ENCODE measurements around the gene CKMT2. TPM values are rescaled to one million over a fixed set of nuclear protein-coding genes. Genes with fewer than 3 reads are reported as not detected.

The CKMT2 gene
- total RNA-seq, 1 donor from 2014 or later = 2.6 TPM

GRCh38 chr5:81208904-81209303 is 24.2 kb upstream of the CKMT2 start:
- no peak for TF ChIP-seq CTCF (IDR thresholded peaks at IDR 0.05; ENCODE audit: unreplicated experiment)
- Mint-ChIP-seq H3K4me3 (no peak overlapping the region), H3K27ac (no peak overlapping the region)

GRCh38 chr5:81209386-81209785 is 23.7 kb upstream of the CKMT2 start:
- Mint-ChIP-seq H3K27me3 (ENCODE audit: low read depth) (no peaks in the 10 kb centered on the region), H3K9me3 (no peaks in the 10 kb centered on the region), H3K4me3 (no peak overlapping the region), H3K36me3 (peaks cover 2% of the 10 kb centered on the region), H3K4me1 (peaks cover 3% of the 10 kb centered on the region), H3K27ac (no peak overlapping the region)
- TF ChIP-seq CTCF (IDR thresholded peaks at IDR 0.05; ENCODE audit: unreplicated experiment) = no peak
- no peak for DNase-seq (ENCODE audit: low spot score in 2 of 2, unreplicated experiment in 2 of 2)

More at GRCh38 chr5:81208904-81209303, 24.2 kb upstream of the CKMT2 start:
- no peak for DNase-seq (ENCODE audit: low spot score in 2 of 2, unreplicated experiment in 2 of 2)
- Mint-ChIP-seq H3K9me3 (no peaks in the 10 kb centered on the region), H3K27me3 (ENCODE audit: low read depth) (no peaks in the 10 kb centered on the region), H3K36me3 (peaks cover 2% of the 10 kb centered on the region), H3K4me1 (peaks cover 8% of the 10 kb centered on the region)

GRCh38 chr5:81209869-81210493 is 23.1 kb upstream of the CKMT2 start:
- Mint-ChIP-seq H3K36me3 (peaks cover 2% of the 10 kb centered on the region), H3K27ac (no peak overlapping the region), H3K4me1 (no peaks in the 10 kb centered on the region), H3K27me3 (ENCODE audit: low read depth) (no peaks in the 10 kb centered on the region), H3K4me3 (no peak overlapping the region), H3K9me3 (no peaks in the 10 kb centered on the region)
- DNase-seq (ENCODE audit: low spot score in 2 of 2, unreplicated experiment in 2 of 2) = no peak
- no peak for TF ChIP-seq CTCF (IDR thresholded peaks at IDR 0.05; ENCODE audit: unreplicated experiment)

- H3K27ac Mint-ChIP-seq = no peak overlapping the region
- no peak overlapping the region for H3K4me3 Mint-ChIP-seq
- H3K36me3 Mint-ChIP-seq = peaks cover 2% of the 10 kb centered on the region
- no peak for TF ChIP-seq CTCF (IDR thresholded peaks at IDR 0.05; ENCODE audit: unreplicated experiment)
- no peaks in the 10 kb centered on the region for H3K4me1 Mint-ChIP-seq
- no peaks in the 10 kb centered on the region for H3K9me3 Mint-ChIP-seq
- no peaks in the 10 kb centered on the region for H3K27me3 Mint-ChIP-seq (ENCODE audit: low read depth)
- no peak for DNase-seq (ENCODE audit: low spot score in 2 of 2, unreplicated experiment in 2 of 2)
These were observed 20.8 kb upstream of the CKMT2 start for GRCh38 chr5:81212211-81212751.

GRCh38 chr5:81213070-81213469 is 20.1 kb upstream of the CKMT2 start:
- TF ChIP-seq CTCF (IDR thresholded peaks at IDR 0.05; ENCODE audit: unreplicated experiment) = no peak
- H3K27ac Mint-ChIP-seq = no peak overlapping the region
- H3K36me3 Mint-ChIP-seq = peaks cover 2% of the 10 kb centered on the region
- DNase-seq (ENCODE audit: low spot score in 2 of 2, unreplicated experiment in 2 of 2) = no peak
- no peak overlapping the region for H3K4me3 Mint-ChIP-seq
- H3K4me1 Mint-ChIP-seq = no peaks in the 10 kb centered on the region
- peaks cover 1% of the 10 kb centered on the region for H3K9me3 Mint-ChIP-seq
- no peaks in the 10 kb centered on the region for H3K27me3 Mint-ChIP-seq (ENCODE audit: low read depth)

Measured in mesothelial cell of epicardium (in vitro differentiated cells).